GM10266 (cell line): Measurements from ENCODE around the gene KIFBP.
"Not testable (repeated sequence)": the region's sequence is repeated elsewhere in the genome, so short reads cannot be mapped to it uniquely, and the experiment has no call there.

Experiments used
- DNase-seq: peaks from one replicate; pipeline ENCODE4 v3.0.0; 2012; ENCODE audit errors: extremely low spot score
- CTCF ChIP-seq: IDR thresholded peaks from 2 replicates; pipeline ENCODE4 v1.5.1; 2012; ENCODE audit warnings: mild to moderate bottlenecking, low read depth; ENCODE audit not compliant: control insufficient read depth, insufficient read depth; ENCODE audit errors: missing control alignments

Gene KIFBP

GRCh38 chr10:69025370-69025896, 36.8 kb downstream of the KIFBP start:
- no peak for DNase-seq
- TF ChIP-seq CTCF: no peak

- no peak for DNase-seq
- TF ChIP-seq CTCF: no peak
Measured at GRCh38 chr10:69033256-69033655, 44.7 kb downstream of the KIFBP start.

- no peak for DNase-seq
- no peak for TF ChIP-seq CTCF
Measured at GRCh38 chr10:69037489-69037888, 48.9 kb downstream of the KIFBP start.

- not testable (repeated sequence) for DNase-seq
Measured at GRCh38 chr10:69040904-69041303, 52.3 kb downstream of the KIFBP start.

- DNase-seq: no peak
- no peak for TF ChIP-seq CTCF
Measured at GRCh38 chr10:69042417-69042816, 53.8 kb downstream of the KIFBP start.

- no peak for DNase-seq
- TF ChIP-seq CTCF: no peak
Measured at GRCh38 chr10:69042838-69043237, 54.2 kb downstream of the KIFBP start.

- no peak for TF ChIP-seq CTCF
Measured at GRCh38 chr10:69043931-69044531, 55.4 kb downstream of the KIFBP start.

GRCh38 chr10:69044546-69044945, 55.9 kb downstream of the KIFBP start:
- DNase-seq: no peak
- no peak for TF ChIP-seq CTCF

More at GRCh38 chr10:69043931-69044531, 55.4 kb downstream of the KIFBP start:
- no peak for DNase-seq
